ENCODE results near the gene NEUROG2. TPM values are rescaled to one million over a fixed set of nuclear protein-coding genes. Genes with fewer than 3 reads are reported as not detected.
A peak's percentile ranks its signal among the peaks of the same experiment; 100 is the strongest.
"Not testable (repeated sequence)": the region's sequence is repeated elsewhere in the genome, so short reads cannot be mapped to it uniquely, and the experiment has no call there.

The NEUROG2 gene
- polyA plus RNA-seq (2013, experiment 1 of 2; ENCODE audit: insufficient read length) = not detected
- polyA plus RNA-seq (2013, experiment 2 of 2; ENCODE audit: insufficient read length) = not detected

DNA sequence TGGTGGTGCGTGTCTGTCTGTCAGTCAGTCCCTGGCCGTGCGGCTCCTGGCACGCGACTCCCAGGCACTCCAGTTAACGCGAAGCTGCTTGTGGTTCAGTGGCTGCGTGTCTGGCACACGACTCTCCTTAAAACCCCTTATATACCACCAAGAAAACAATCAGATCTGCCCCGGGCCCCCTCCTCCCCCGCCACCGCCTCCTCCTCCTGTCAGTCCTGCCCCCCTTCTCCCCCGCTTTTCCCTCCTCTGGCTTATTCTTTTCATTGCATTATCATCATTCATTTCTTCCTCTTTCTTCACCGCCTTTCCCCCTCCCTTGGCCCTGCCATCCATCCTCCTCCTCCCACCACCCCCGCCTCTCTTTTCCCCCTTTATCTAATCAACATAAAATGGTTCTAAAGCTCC lies at the start of gene NEUROG2:
Gene NEUROG2 (minus strand): TSS at position 115 of the 405 bp plus-strand sequence. CDS start 705 bp downstream, outside the sequence.
- DNase-seq = no peak

DNA sequence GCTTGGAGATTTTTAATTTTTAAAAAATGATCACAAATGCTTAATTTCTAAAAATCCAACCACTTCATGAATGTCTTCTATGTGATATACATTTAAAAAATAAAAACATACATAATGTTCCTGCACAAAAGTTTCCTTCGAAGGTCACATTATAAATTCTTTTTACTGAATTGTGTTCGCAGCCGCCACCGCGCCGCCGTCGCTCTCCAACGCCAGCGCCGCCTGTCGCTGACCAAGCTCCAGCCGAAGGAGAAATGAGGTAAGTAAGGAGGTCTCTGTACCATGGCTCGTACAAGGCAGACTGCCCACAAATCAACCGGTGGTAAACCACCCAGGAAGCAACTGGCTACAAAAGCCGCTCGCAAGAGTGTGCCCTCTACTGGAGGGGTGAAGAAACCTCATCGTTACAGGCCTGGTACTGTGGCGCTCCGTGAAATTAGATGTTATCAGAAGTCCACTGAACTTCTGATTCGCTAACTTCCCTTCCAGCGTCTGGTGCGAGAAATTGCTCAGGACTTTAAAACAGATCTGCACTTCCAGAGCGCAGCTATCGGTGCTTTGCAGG lies 48.8 kb upstream of the NEUROG2 start:
- DNase-seq = no peak

DNA sequence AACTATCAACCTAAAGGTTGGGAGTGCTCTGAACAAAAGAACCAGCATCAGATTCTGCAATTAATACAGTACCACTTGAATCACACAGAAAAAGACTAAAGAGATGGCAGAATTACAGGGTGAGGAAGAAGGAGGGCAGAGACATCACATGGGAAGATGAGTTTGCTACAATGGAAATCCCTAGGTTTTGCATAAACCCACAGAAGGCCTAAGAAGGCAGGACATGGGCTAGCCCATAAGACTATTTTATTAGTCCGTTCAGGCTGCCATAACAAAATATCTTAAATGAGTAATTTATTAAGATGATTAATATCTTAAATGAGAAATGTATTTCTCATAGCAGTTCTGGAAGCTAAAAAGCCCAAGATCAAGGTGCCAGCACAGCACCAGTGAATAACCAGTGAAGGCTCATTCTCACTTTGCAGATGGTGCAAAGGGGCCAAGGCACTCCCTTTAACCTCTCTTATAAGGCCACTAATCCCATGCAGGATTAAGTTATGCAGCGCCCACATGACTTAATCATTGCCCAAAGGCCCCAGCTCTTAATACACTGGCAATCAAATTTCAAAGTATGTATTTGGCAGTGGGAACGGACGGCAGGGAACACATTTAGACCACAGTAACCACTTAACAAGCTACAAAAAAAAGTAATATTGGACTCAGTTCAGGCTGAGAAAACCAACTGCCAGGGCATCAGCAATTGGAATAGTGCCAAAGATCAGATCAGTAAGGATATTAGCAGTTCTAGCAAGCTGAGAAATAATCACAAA lies 47.6 kb upstream of the NEUROG2 start:
- no peak for DNase-seq

DNA sequence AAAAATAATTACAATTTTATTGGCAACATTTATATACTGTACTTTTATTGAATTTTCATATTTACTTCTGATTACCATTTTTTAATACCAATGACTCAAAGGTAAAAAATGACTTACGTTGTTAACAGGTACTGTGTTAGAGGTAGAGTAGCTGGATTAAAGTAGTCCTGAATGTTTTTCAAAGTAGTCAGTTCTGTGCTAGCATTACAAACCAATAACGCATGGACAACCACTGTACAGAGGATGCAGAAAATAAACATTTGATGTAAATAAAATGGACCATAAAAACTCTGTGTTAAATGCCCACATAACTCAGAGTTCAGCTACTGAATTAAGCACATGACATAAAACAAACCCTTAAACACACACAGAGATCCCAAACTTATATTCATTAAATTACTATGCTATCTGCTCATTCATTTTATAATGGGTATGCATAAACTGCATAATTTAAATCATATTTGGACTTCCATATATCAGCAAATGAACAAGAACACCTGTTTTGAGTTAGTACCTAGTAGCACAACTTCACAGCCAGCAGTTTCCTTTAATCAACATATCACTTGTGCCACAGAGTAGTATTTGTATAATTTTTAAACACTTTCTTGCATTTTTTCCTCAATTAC lies 46.4 kb upstream of the NEUROG2 start:
- DNase-seq = no peak

- no peak for DNase-seq
Observed at GRCh38 chr4:112560084-112560483, 44.1 kb upstream of the NEUROG2 start.

DNA sequence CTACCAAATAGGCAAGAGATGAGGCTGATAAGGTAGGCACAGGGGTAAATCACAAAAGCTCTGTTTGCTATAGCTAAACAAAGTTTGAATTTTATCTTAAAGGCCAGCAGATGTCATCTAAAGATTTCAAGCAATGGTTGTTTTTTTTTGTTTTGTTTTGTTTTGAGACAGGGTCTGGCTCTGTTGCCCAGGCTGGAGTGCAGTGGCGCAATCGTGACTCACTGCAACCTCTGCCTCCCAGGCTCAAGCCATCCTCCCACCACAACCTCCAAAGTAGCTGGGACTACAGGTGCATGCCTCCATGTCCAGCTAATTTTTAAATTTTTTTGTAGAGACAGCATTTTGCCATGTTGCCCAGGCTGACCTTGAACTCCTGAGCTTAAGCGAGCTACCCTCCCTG lies 43.1 kb upstream of the NEUROG2 start:
- DNase-seq = no peak

- no peak for DNase-seq
Observed at GRCh38 chr4:112557676-112558411, 41.9 kb upstream of the NEUROG2 start.

DNA sequence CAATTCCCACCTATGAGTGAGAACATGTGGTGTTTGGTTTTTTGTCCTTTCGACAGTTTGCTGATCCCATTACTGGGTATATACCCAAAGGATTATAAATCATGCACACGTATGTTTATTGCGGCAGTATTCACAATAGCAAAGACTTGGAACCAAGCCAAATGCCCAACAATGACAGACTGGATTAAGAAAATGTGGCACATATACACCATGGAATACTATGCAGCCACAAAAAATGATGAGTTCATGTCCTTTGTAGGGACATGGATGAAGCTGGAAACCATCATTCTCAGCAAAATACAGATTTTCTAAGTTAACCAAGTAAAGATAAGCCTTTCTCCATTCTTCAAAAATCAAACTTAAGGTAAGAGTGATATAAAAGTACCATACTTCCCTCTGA lies 38.3 kb upstream of the NEUROG2 start:
- DNase-seq = not testable (repeated sequence)

- DNase-seq = peak; percentile 61
Observed at GRCh38 chr4:112552668-112553067, 36.7 kb upstream of the NEUROG2 start.

DNA sequence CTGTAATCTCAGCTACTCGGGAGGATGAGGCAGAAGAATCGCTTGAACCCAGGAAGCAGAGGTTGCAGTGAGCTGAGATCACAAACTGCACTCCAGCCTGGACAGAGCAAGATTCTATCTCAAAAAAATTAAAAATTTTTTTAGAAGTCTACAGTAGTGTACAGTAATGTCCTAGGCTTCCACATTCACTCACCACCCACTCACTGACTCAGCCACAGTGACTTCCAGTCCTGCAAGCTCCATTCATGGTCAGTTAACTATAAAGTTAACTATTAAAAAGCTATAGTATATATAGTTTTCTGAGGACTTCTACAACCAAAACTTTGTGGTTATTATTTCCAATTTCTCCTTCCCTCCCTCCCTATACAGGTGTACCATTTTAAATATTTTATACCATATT lies 34.7 kb upstream of the NEUROG2 start:
- peak; percentile 55 for DNase-seq

DNA sequence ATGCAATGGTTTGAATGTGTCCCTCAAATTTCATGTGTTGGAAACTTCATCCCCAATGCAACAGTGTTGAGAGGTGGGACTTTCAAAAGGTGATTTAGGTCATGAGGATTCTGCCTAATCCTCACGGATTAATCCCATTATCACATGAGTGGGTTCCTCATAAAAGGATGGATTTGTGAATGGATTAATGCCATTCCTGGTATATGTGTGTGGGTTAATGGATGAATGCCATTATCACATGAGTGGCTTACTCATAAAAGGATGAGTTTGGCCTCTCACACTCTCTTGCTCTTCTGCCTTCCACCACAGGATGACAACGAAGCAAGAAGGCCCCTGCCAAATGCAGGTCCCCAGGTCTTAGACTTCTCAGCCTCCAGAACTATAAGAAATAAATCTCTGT lies 30.5 kb upstream of the NEUROG2 start:
- no peak for DNase-seq

- DNase-seq = no peak
Observed at GRCh38 chr4:112545346-112545745, 29.4 kb upstream of the NEUROG2 start.

- DNase-seq = no peak
Observed at GRCh38 chr4:112540695-112541094, 24.7 kb upstream of the NEUROG2 start.

DNA sequence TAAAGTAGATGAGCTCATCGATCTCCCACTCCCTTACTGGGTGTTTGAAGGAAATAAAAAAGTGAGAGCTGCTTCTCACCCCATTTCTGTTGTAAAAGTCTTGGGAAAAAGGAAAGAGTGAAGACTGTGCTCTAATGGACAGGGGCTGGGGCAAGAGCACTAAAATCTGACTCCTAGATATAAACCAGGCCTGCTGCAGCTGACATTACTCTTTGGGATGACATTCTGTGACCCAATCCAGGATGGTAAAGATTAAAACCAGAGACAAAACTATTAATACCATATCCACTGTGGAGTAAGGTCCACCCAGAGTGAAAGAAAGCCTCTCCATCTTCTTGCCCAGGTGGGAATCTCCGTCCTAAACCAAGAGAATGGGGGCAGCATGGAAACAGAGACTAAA lies 20.1 kb upstream of the NEUROG2 start:
- no peak for DNase-seq

GRCh38 chr4:112532267-112532666 lies 16.3 kb upstream of the NEUROG2 start:
- DNase-seq = no peak

GRCh38 chr4:112531146-112531545 lies 15.2 kb upstream of the NEUROG2 start:
- DNase-seq = no peak

GRCh38 chr4:112526061-112526460 lies 10.1 kb upstream of the NEUROG2 start:
- peak; percentile 29 for DNase-seq

- no peak for DNase-seq
Observed at GRCh38 chr4:112523764-112524505, 8.0 kb upstream of the NEUROG2 start.

DNA sequence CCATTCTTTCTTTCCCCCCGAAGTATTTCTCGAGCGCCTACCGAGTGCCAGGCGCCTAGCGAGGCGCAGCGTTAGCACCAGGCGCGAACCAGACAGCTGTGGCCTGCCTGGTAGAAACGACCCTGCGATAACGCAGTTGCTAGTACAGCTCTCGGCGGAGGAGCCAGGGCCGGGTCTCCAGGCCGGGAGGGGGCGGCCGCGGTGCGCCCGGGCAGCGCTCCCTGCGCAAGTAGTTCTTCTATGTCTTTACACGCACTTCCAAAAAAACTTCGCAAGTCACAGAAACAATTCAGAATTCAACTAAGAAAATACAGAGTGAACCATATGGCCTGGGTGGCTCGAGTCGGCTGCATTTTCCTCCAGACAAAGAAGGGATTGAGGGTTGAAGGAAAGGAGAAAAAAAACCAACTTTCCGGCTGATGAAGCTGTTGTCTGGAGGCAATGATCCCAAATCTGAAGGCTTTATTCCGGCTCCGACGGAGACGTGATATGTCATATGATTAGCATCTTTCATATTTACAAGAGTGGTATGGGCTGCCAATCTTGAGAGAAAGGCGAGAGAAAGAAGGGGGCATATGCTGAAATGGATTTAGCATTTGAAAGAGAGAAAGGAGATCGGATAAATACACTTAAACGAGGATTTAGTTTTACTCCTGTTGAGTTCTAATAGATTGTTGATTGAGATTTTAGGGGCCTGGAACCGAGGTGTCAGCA lies 7.2 kb upstream of the NEUROG2 start:
- DNase-seq = peak; percentile 52

DNA sequence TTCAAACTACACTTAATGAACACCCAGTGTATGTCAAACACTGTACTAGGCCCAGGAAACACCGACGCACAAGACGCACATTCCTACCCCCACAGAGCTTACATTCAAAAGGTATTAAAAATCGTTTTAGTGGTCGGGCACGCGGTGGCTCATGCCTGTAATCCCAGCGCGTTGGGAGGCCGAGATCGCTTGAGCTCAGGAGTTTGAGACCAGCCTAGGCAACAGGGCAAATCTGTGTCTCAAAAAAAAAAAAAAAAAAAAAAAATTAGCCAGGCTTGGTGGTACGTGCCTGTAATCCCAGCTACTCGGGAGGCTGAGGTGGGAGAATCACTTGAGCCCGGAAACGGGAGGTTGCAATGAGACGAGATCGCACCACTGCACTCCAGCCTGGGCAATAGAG lies 6.5 kb upstream of the NEUROG2 start:
- DNase-seq = not testable (repeated sequence)
